SK-N-SH (cell line): ENCODE data around the gene EID3.

Experiments
- ELF1 ChIP-seq: IDR thresholded peaks from 2 replicates; pipeline ENCODE4 v1.4.0; 2012
- MXI1 ChIP-seq: IDR thresholded peaks from 2 replicates; pipeline ENCODE4 v1.6.1; 2012; ENCODE audit warnings: mild to moderate bottlenecking, low read depth, low read length, improper control_type of control experiment
- POLR2AphosphoS5 ChIP-seq: IDR thresholded peaks from 2 replicates; pipeline ENCODE4 v1.6.1; 2012; ENCODE audit warnings: low read depth, low read length
- RCOR1 ChIP-seq: fragments of 150-350 bp; IDR thresholded peaks from 2 replicates; pipeline ENCODE4 v1.6.1; 2017; ENCODE audit warnings: antibody characterized with exemption, low read length
- TAF1 ChIP-seq: IDR thresholded peaks from 2 replicates; pipeline ENCODE4 v1.6.1; 2012; ENCODE audit warnings: low read depth, mild to moderate bottlenecking, low read length, moderate library complexity, borderline replicate concordance
- TF ChIP-seq, protein P1 (sequence below): fragments of 200-600 bp; sonication (generic); IDR thresholded peaks from 2 replicates; pipeline ENCODE4 v1.6.1; 2017; ENCODE audit warnings: antibody characterized with exemption, mild to moderate bottlenecking, moderate library complexity
- TF ChIP-seq, protein P2 (sequence below): IDR thresholded peaks from 2 replicates; pipeline ENCODE4 v1.4.0; 2012; ENCODE audit warnings: low read depth

DNA sequence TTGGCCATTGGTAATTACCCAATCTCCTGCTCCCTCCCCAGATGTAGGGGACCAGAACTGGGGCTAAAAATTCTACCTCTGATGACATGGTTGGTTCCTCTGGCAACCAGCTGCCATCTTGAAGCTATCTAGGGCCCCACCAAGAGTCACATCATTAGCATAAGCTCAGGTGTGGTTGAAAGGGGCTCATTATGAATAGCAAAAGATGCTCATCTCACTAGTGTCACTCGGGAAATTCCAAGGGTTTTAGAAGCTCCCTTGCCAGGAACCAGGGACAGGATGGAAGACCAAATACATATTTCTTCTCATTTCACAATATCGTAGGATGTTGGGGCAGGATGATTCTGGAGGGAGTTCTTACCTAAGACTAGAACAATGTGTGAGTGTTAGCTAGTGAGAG, 38.6 kb downstream of the EID3 start:
- TF ChIP-seq, protein P1, sequence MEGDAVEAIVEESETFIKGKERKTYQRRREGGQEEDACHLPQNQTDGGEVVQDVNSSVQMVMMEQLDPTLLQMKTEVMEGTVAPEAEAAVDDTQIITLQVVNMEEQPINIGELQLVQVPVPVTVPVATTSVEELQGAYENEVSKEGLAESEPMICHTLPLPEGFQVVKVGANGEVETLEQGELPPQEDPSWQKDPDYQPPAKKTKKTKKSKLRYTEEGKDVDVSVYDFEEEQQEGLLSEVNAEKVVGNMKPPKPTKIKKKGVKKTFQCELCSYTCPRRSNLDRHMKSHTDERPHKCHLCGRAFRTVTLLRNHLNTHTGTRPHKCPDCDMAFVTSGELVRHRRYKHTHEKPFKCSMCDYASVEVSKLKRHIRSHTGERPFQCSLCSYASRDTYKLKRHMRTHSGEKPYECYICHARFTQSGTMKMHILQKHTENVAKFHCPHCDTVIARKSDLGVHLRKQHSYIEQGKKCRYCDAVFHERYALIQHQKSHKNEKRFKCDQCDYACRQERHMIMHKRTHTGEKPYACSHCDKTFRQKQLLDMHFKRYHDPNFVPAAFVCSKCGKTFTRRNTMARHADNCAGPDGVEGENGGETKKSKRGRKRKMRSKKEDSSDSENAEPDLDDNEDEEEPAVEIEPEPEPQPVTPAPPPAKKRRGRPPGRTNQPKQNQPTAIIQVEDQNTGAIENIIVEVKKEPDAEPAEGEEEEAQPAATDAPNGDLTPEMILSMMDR, result no peak
- TF ChIP-seq TAF1 (no peak), ELF1 (no peak), MXI1 (no peak), POLR2AphosphoS5 (no peak), RCOR1 (no peak)
- TF ChIP-seq, protein P2, sequence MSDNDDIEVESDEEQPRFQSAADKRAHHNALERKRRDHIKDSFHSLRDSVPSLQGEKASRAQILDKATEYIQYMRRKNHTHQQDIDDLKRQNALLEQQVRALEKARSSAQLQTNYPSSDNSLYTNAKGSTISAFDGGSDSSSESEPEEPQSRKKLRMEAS, result no peak
